K562 (cell line): Measurements from ENCODE around the gene PCDH12. TPM values are rescaled to one million over a fixed set of nuclear protein-coding genes. Genes with fewer than 3 reads are reported as not detected.

Experiments
- ATAC-seq: fragments of 200-7000 bp; cut with Tn5 transposase; 3 replicates; pipeline ENCODE4 v1.9.1; 2020; ENCODE audit warnings: moderate library complexity
- BruUV-seq: library from RNA; stranded (reverse); fragments of 400-500 nt; replicated peaks from 2 replicates; lab custom pipeline; 2021; lab: Mats Ljungman, UMichigan
- CTCF ChIA-PET: fragments of 300-600 bp; formaldehyde crosslinking; extraction: SDS; loops from one replicate; lab custom pipeline; 2021; ENCODE audit warnings: low intra/inter-chr PET ratio; lab: Yijun Ruan, JAX
- POLR2A ChIA-PET: fragments of 300-600, 350-650 bp; sonication (Branson Sonifier 250); formaldehyde crosslinking; extraction: SDS; loops from one replicate; lab custom pipeline; 2021; ENCODE audit warnings: antibody characterized with exemption, inconsistent platforms; lab: Yijun Ruan, JAX
- DNase-seq, 4 experiments: peaks; one replicate each; pipeline versions ENCODE4 v3.0.0 to v3.0.0-alpha.2; 2011 to 2018; ENCODE audit warnings: low spot score in 3 of 4, mixed read lengths in 3 of 4; ENCODE audit errors: extremely low read depth in 1 of 4
- FAIRE-seq: peaks from 2 replicates; lab custom pipeline; 2011; peaks lifted over from hg19 to GRCh38; lab: Jason Lieb, UNC
- H2AFZ ChIP-seq: 2 replicates; pipeline ENCODE4 v1.6.0; 2011; ENCODE audit warnings: low read depth, low read length, control low read depth, inconsistent platforms
- H3K27ac ChIP-seq: fragments of 200-600 bp; 3 replicates; pipeline ENCODE4 v1.8.0; 2011; ENCODE audit warnings: low read depth, mild to moderate bottlenecking, control low read depth, inconsistent platforms, low read length, moderate library complexity, mixed read lengths; ENCODE audit errors: extremely low read depth
- H3K27me3 ChIP-seq, 2 experiments: fragments of 300-600 bp in 1 of 2; 2 replicates in 1 of 2; 3 replicates in 1 of 2; pipeline versions ENCODE4 v1.6.0 to v1.8.0; 2011; ENCODE audit warnings: inconsistent platforms in 2 of 2, low read length in 2 of 2, mild to moderate bottlenecking in 1 of 2, mixed read lengths in 1 of 2, moderate library complexity in 1 of 2; ENCODE audit not compliant: control insufficient read depth in 2 of 2, insufficient read depth in 2 of 2
- H3K36me3 ChIP-seq: fragments of 300-600 bp; 3 replicates; pipeline ENCODE4 v1.8.0; 2011; ENCODE audit warnings: mild to moderate bottlenecking, low read length, inconsistent platforms; ENCODE audit not compliant: control insufficient read depth, insufficient read depth
- H3K4me1 ChIP-seq, 2 experiments: fragments of 200-600 bp in 1 of 2; replicated peaks in 1 of 2; 2 replicates in 1 of 2; 3 replicates in 1 of 2; pipeline versions ENCODE4 v1.5.1 to v1.8.0; 2011; ENCODE audit warnings: inconsistent platforms in 2 of 2, low read length in 2 of 2, mild to moderate bottlenecking in 1 of 2, mixed read lengths in 1 of 2, moderate library complexity in 1 of 2; ENCODE audit not compliant: control insufficient read depth in 2 of 2, insufficient read depth in 2 of 2
- H3K4me2 ChIP-seq: 2 replicates; pipeline ENCODE4 v1.6.1; 2011; ENCODE audit warnings: low read length, control low read depth, inconsistent platforms, mixed read lengths; ENCODE audit not compliant: insufficient read depth
- H3K4me3 ChIP-seq: fragments of 200-600 bp; sonication (generic), shearing (Covaris generic); 2 replicates; pipeline ENCODE4 v1.5.1; 2016; ENCODE audit warnings: control low read depth, inconsistent platforms
- H3K79me2 ChIP-seq: fragments of 200-600 bp; 3 replicates; pipeline ENCODE4 v1.8.0; 2011; ENCODE audit warnings: low read length, inconsistent platforms; ENCODE audit not compliant: control insufficient read depth, insufficient read depth
- H3K9ac ChIP-seq, 2 experiments: 2 replicates each; pipeline versions ENCODE4 v1.6.0 to v1.6.1; 2011; ENCODE audit warnings: low read depth in 2 of 2, low read length in 2 of 2, control low read depth in 1 of 2, inconsistent platforms in 1 of 2, mild to moderate bottlenecking in 1 of 2, mixed read lengths in 1 of 2; ENCODE audit not compliant: insufficient read depth in 1 of 2
- H3K9me1 ChIP-seq: one replicate; pipeline ENCODE4 v1.6.0; 2011; ENCODE audit warnings: inconsistent platforms, mild to moderate bottlenecking, low read length, moderate library complexity; ENCODE audit not compliant: control insufficient read depth, insufficient read depth
- H3K9me3 ChIP-seq: replicated peaks from 2 replicates; pipeline ENCODE4 v1.5.1; 2011; ENCODE audit warnings: low read depth, low read length, inconsistent platforms; ENCODE audit not compliant: control insufficient read depth, insufficient read depth
- H4K20me1 ChIP-seq: replicated peaks from 2 replicates; pipeline ENCODE4 v1.6.1; 2011; ENCODE audit warnings: low read length, inconsistent platforms, mixed read lengths; ENCODE audit not compliant: control insufficient read depth, insufficient read depth
- ATF3 ChIP-seq, 2 experiments: fragments of 450-650 bp in 1 of 2; sonication (generic) in 1 of 2; formaldehyde crosslinking in 1 of 2; IDR thresholded peaks in 1 of 2; conservative IDR thresholded peaks in 1 of 2; 2 replicates each; pipeline versions ENCODE4 v1.6.1 to v1.8.1; 2016 to 2023; ENCODE audit warnings: mild to moderate bottlenecking in 2 of 2, moderate library complexity in 2 of 2, inconsistent platforms in 1 of 2, missing genetic modification reagents in 1 of 2
- C11orf30 ChIP-seq: fragments of 450-650 bp; IDR thresholded peaks from 2 replicates; pipeline ENCODE4 v1.6.1; 2016; ENCODE audit warnings: low read depth, mild to moderate bottlenecking
- CCAR2 ChIP-seq: fragments of 200-400 bp; formaldehyde crosslinking; IDR thresholded peaks from 2 replicates; pipeline ENCODE4 v1.6.1; 2017; ENCODE audit warnings: mild to moderate bottlenecking, low read depth, low read length
- CHAMP1 ChIP-seq: fragments of 450-650 bp; IDR thresholded peaks from 2 replicates; pipeline ENCODE4 v1.6.1; 2016; ENCODE audit warnings: mild to moderate bottlenecking
- KAT2B ChIP-seq: IDR thresholded peaks from one replicate; pipeline ENCODE4 v1.6.1; 2012; ENCODE audit warnings: low read depth, mild to moderate bottlenecking, control low read depth, inconsistent platforms, low read length, moderate library complexity
- MITF ChIP-seq: IDR thresholded peaks from 2 replicates; pipeline ENCODE4 v1.6.1; 2014; ENCODE audit warnings: antibody characterized with exemption
- NFYB ChIP-seq: IDR thresholded peaks from 2 replicates; pipeline ENCODE4 v1.6.1; 2011; ENCODE audit warnings: mild to moderate bottlenecking, moderate library complexity; ENCODE audit not compliant: insufficient read length; ENCODE audit errors: extremely low read depth
- ZNF3 ChIP-seq: fragments of 250-450 bp; sonication (Bioruptor Pico); IDR thresholded peaks from 2 replicates; pipeline ENCODE4 v1.5.0; 2021; ENCODE audit warnings: mild to moderate bottlenecking, moderate library complexity
- ZNF695 ChIP-seq: fragments of 450-650 bp; formaldehyde crosslinking; IDR thresholded peaks from 2 replicates; pipeline ENCODE4 v1.4.0; 2020; ENCODE audit warnings: mild to moderate bottlenecking, moderate library complexity
- WGBS: fragments of 100-300 bp; shearing (Covaris generic); methylation state at CpG from one replicate; pipeline ENCODE4 v1.1.6; 2016; ENCODE audit warnings: low coverage, mixed read lengths; ENCODE audit not compliant: insufficient coverage; ENCODE audit errors: missing lambda C conversion rate; 5-methylcytosine and 5-hydroxymethylcytosine counted together
- in situ Hi-C: fragments of 300-500 bp; cut with MboI; formaldehyde crosslinking; loops from 4 replicates; pipeline ENCODE4 v1.15.0; 2018; ENCODE audit warnings: inconsistent platforms, mixed read lengths
- intact Hi-C: fragments of 100-400 bp; cut with micrococcal nuclease; formaldehyde crosslinking; loops from 2 replicates; pipeline ENCODE4 v1.14.2; 2022
- polyA plus RNA-seq, 8 experiments: library from polyadenylated mRNA; depleted of rRNA in 4 of 8; stranded (reverse) in 5 of 8; unstranded in 3 of 8; fragments of >200 nt; fragmentation: Nextera tagmentation in 2 of 8; fragmentation: Illumina TruSeq in 1 of 8; extraction: Ambion mirVana in 2 of 8; extraction: Trizol in 1 of 8; gene quantifications; 2 replicates each; pipeline versions ENCODE4 v1.2.1 to v1.2.3, GENCODE V29; 2011 to 2014; ENCODE audit warnings: inconsistent platforms in 1 of 8, missing spikeins in 1 of 8
- total RNA-seq, 7 experiments: library from RNA; depleted of rRNA in 6 of 7; stranded (reverse); fragments of >200 nt in 6 of 7; fragmentation: Illumina TruSeq in 2 of 7; extraction: Trizol in 2 of 7; gene quantifications; 2 replicates each; pipeline versions ENCODE4 v1.2.1 to v1.2.3, GENCODE V29; 2011 to 2021; ENCODE audit warnings: low replicate concordance in 1 of 7
- TF ChIP-seq, protein P1 (sequence below): fragments of 200-400 bp; formaldehyde crosslinking; IDR thresholded peaks from 2 replicates; pipeline ENCODE4 v1.6.1; 2017; ENCODE audit warnings: mild to moderate bottlenecking, low read depth, low read length, moderate library complexity

PCDH12 gene
- total and polyA plus RNA-seq, 9 of the 15 experiments (the other 6 are each of a cell fraction or from before 2014, with no cell fraction given): 0.01 to 0.04 (median 0.01) TPM; not detected in 4

DNA sequence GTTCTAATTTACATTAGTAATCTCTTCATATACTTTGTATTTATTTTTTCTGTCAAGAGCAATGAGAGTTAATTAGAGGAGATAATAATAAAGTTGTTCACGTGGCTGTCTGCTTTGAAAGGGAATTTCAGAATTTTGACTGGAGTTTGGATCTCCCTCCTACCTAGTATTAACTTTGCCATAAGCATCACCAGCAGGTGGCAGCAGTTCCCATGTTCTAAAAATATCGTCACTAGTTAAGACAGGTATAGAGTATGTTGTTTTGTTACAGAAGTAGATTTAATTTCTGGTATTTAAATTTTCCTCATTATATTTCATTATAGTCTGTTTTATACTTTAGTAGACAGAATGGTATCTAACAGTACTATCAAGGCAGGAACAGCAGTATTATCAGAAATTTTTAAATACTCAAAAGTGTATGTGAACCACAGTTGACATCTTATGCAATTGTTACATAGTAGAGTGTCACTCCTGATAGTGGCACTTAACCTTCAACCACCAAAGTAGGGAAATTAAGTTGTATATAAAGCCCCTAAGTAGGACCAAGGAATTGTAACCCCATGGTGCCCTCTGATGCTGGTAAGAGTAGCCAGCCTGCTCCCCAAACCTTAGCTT is 34.5 kb upstream of the PCDH12 start (continued):
- TF ChIP-seq KAT2B (no peak), CHAMP1 (no peak), NFYB (no peak), C11orf30 (no peak), CCAR2 (no peak), MITF (no peak)

- Histone ChIP-seq H3K4me1 (no peaks in the 10 kb centered on the region), H2AFZ (no peak overlapping the region), H3K79me2 (no peaks in the 10 kb centered on the region), H3K4me2 (no peak overlapping the region), H3K9me1 (no peaks in the 10 kb centered on the region), H3K27me3 (no peaks in the 10 kb centered on the region), H4K20me1 (no peaks in the 10 kb centered on the region), H3K4me3 (no peak overlapping the region), H3K36me3 (peaks cover 75% of the 10 kb centered on the region), H3K9me3 (no peaks in the 10 kb centered on the region)
- intact Hi-C loops: no loop called here
- 0% methylated on average over 1 of the region's 1 CpG for whole genome bisulfite sequencing
- FAIRE-seq: no peak
- ChIA-PET CTCF (no interaction called here), POLR2A (interaction anchor here (0.7 to 3.5 kb wide), 6 partner anchors 9 to 417 kb away, joined by 3 to 16 read pairs (median 4); no protein-coding TSS in a partner anchor)
- no peak for ATAC-seq
- in situ Hi-C loops: no loop called here
- BruUV-seq: no TSS peak
- TF ChIP-seq ZNF3 (CRISPR knock-in tag): no peak
- peak; percentile 33; the same call in 1 of the 2 replicates for TF ChIP-seq ATF3 (IDR thresholded peaks at IDR 0.05)
- no peak for TF ChIP-seq ATF3 (CRISPR knock-in tag; conservative IDR thresholded peaks at IDR 0.05)
- TF ChIP-seq, protein P1, sequence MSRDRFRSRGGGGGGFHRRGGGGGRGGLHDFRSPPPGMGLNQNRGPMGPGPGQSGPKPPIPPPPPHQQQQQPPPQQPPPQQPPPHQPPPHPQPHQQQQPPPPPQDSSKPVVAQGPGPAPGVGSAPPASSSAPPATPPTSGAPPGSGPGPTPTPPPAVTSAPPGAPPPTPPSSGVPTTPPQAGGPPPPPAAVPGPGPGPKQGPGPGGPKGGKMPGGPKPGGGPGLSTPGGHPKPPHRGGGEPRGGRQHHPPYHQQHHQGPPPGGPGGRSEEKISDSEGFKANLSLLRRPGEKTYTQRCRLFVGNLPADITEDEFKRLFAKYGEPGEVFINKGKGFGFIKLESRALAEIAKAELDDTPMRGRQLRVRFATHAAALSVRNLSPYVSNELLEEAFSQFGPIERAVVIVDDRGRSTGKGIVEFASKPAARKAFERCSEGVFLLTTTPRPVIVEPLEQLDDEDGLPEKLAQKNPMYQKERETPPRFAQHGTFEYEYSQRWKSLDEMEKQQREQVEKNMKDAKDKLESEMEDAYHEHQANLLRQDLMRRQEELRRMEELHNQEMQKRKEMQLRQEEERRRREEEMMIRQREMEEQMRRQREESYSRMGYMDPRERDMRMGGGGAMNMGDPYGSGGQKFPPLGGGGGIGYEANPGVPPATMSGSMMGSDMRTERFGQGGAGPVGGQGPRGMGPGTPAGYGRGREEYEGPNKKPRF: no peak
- TF ChIP-seq ZNF695 (CRISPR knock-in tag): no peak
- TF ChIP-seq, all 486 proteins: peak for 1
- Histone ChIP-seq H3K9ac (no peak overlapping the region), H3K27ac (no peak overlapping the region)
- no peak for DNase-seq
These were observed 31.7 kb upstream of the PCDH12 start for GRCh38 chr5:141989720-141990119.
